HepG2 (cell line): Measurements from ENCODE around the gene HS3ST3B1. TPM values are rescaled to one million over a fixed set of nuclear protein-coding genes. Genes with fewer than 3 reads are reported as not detected.

Experiments used
- ATAC-seq: fragments of 200-7000 bp; cut with Tn5 transposase; 3 replicates; pipeline ENCODE4 v1.9.1; 2020; ENCODE audit warnings: mild to moderate bottlenecking, moderate library complexity
- BruUV-seq: library from RNA; stranded (reverse); fragments of 400-500 nt; replicated peaks from 2 replicates; lab custom pipeline; 2021; lab: Mats Ljungman, UMichigan
- CTCF ChIA-PET: fragments of 300-600 bp; formaldehyde crosslinking; extraction: SDS; loops from one replicate; lab custom pipeline; 2021; ENCODE audit warnings: low total read pairs, inconsistent platforms, low intra/inter-chr PET ratio; lab: Yijun Ruan, JAX
- POLR2A ChIA-PET: fragments of 350-600 bp; sonication (Branson Sonifier 250); formaldehyde crosslinking; loops from one replicate; lab custom pipeline; 2020; ENCODE audit warnings: antibody characterized with exemption, inconsistent platforms; lab: Yijun Ruan, JAX
- DNase-seq: peaks from one replicate; pipeline ENCODE4 v3.0.0-alpha.2; 2015; ENCODE audit warnings: low spot score
- FAIRE-seq: peaks from 3 replicates; lab custom pipeline; 2011; peaks lifted over from hg19 to GRCh38; lab: Jason Lieb, UNC
- H2AFZ ChIP-seq: one replicate; pipeline ENCODE4 v1.6.1; 2011; ENCODE audit warnings: low read length, inconsistent platforms
- H3K27ac ChIP-seq: fragments of 300-600 bp; 3 replicates; pipeline ENCODE4 v1.8.0; 2011; ENCODE audit warnings: mixed run types, mild to moderate bottlenecking, mixed read lengths, low read length, inconsistent platforms; ENCODE audit not compliant: insufficient read depth; ENCODE audit errors: extremely low read length
- H3K27me3 ChIP-seq, 2 experiments: fragments of 200-600 bp in 1 of 2; 2 replicates in 1 of 2; 3 replicates in 1 of 2; pipeline versions ENCODE4 v1.6.0 to v1.8.0; 2011; ENCODE audit warnings: low read length in 2 of 2, mild to moderate bottlenecking in 2 of 2, moderate library complexity in 2 of 2, inconsistent platforms in 1 of 2; ENCODE audit not compliant: insufficient read depth in 2 of 2, control insufficient read depth in 1 of 2
- H3K36me3 ChIP-seq, 2 experiments: fragments of 200-600 bp in 1 of 2; replicated peaks in 1 of 2; 2 replicates in 1 of 2; 3 replicates in 1 of 2; pipeline versions ENCODE4 v1.5.1 to v1.8.0; 2011; ENCODE audit warnings: low read length in 2 of 2, inconsistent platforms in 1 of 2; ENCODE audit not compliant: insufficient read depth in 2 of 2, control insufficient read depth in 1 of 2
- H3K4me1 ChIP-seq: 2 replicates; pipeline ENCODE4 v1.5.1; 2012; ENCODE audit warnings: low read length, inconsistent platforms; ENCODE audit not compliant: insufficient read depth
- H3K4me2 ChIP-seq: 2 replicates; pipeline ENCODE4 v1.6.0; 2011; ENCODE audit warnings: low read depth, low read length, inconsistent platforms
- H3K4me3 ChIP-seq, 3 experiments: fragments of 200-600 bp in 1 of 3; sonication (generic), shearing (Covaris generic) in 1 of 3; replicated peaks in 1 of 3; 2 replicates each; pipeline ENCODE4 v1.5.1; 2011 to 2016; ENCODE audit warnings: low read length in 3 of 3, inconsistent platforms in 2 of 3, low read depth in 2 of 3, mild to moderate bottlenecking in 2 of 3, control low read depth in 1 of 3, mixed read lengths in 1 of 3; ENCODE audit not compliant: insufficient read depth in 1 of 3
- H3K79me2 ChIP-seq: one replicate; pipeline ENCODE4 v1.6.1; 2011; ENCODE audit warnings: low read length, inconsistent platforms; ENCODE audit not compliant: insufficient read depth
- H3K9ac ChIP-seq: 2 replicates; pipeline ENCODE4 v1.6.0; 2011; ENCODE audit warnings: mild to moderate bottlenecking, low read depth, low read length, inconsistent platforms; ENCODE audit not compliant: insufficient read depth
- H3K9me3 ChIP-seq: 2 replicates; pipeline ENCODE4 v1.5.1; 2012; ENCODE audit warnings: mild to moderate bottlenecking, low read length
- H4K20me1 ChIP-seq: 2 replicates; pipeline ENCODE4 v1.6.0; 2011; ENCODE audit warnings: inconsistent platforms, mild to moderate bottlenecking, low read length, moderate library complexity; ENCODE audit not compliant: insufficient read depth
- ATF3 ChIP-seq: sonication (generic); formaldehyde crosslinking; IDR thresholded peaks from 2 replicates; pipeline ENCODE4 v1.4.0; 2020; ENCODE audit warnings: missing genetic modification reagents
- CENPT ChIP-seq: sonication (generic); formaldehyde crosslinking; IDR thresholded peaks from 2 replicates; pipeline ENCODE4 v1.8.0; 2022; ENCODE audit warnings: low read depth, mild to moderate bottlenecking, moderate library complexity, missing genetic modification reagents
- FOXP1 ChIP-seq, 2 experiments: fragments of 450-650 bp in 1 of 2; IDR thresholded peaks; 2 replicates each; pipeline ENCODE4 v1.6.1; 2017 to 2018; ENCODE audit warnings: antibody characterized with exemption in 1 of 2
- HMG20A ChIP-seq: IDR thresholded peaks from 2 replicates; pipeline ENCODE4 v1.6.1; 2016; ENCODE audit warnings: borderline replicate concordance
- POGZ ChIP-seq: sonication (generic); formaldehyde crosslinking; IDR thresholded peaks from 2 replicates; pipeline ENCODE4 v1.4.0; 2020; ENCODE audit warnings: mild to moderate bottlenecking, missing genetic modification reagents
- POLR2AphosphoS2 ChIP-seq: IDR thresholded peaks from 2 replicates; pipeline ENCODE4 v1.6.1; 2011; ENCODE audit warnings: low read depth, low read length, improper control_type of control experiment
- RARG ChIP-seq: sonication (generic); formaldehyde crosslinking; IDR thresholded peaks from 2 replicates; pipeline ENCODE4 v1.4.0; 2020; ENCODE audit warnings: low read depth, mild to moderate bottlenecking, missing genetic modification reagents
- SMAD1 ChIP-seq: sonication (generic); formaldehyde crosslinking; IDR thresholded peaks from 2 replicates; pipeline ENCODE4 v1.4.0; 2020; ENCODE audit warnings: missing genetic modification reagents, low read depth, mild to moderate bottlenecking, borderline replicate concordance
- SRF ChIP-seq: IDR thresholded peaks from 2 replicates; pipeline ENCODE4 v1.6.1; 2011; ENCODE audit warnings: mild to moderate bottlenecking, low read depth, low read length, moderate library complexity
- TEAD2 ChIP-seq: sonication (generic); formaldehyde crosslinking; IDR thresholded peaks from 2 replicates; pipeline ENCODE4 v1.9.0; 2021; ENCODE audit warnings: missing genetic modification reagents
- TEF ChIP-seq: sonication (generic); formaldehyde crosslinking; IDR thresholded peaks from 2 replicates; pipeline ENCODE4 v1.5.0; 2020; ENCODE audit warnings: missing genetic modification reagents
- ZBTB4 ChIP-seq: sonication (generic); formaldehyde crosslinking; IDR thresholded peaks from 2 replicates; pipeline ENCODE4 v1.4.0; 2020; ENCODE audit warnings: missing genetic modification reagents, mild to moderate bottlenecking, borderline replicate concordance
- ZNF180 ChIP-seq: sonication (generic); formaldehyde crosslinking; IDR thresholded peaks from 2 replicates; pipeline ENCODE4 v1.4.0; 2020; ENCODE audit warnings: low read depth, missing genetic modification reagents, borderline replicate concordance
- ZNF251 ChIP-seq: sonication (generic); formaldehyde crosslinking; IDR thresholded peaks from 2 replicates; pipeline ENCODE4 v1.9.0; 2021; ENCODE audit warnings: mild to moderate bottlenecking, missing genetic modification reagents
- ZNF275 ChIP-seq: sonication (generic); formaldehyde crosslinking; IDR thresholded peaks from 2 replicates; pipeline ENCODE4 v1.8.0; 2022; ENCODE audit warnings: missing genetic modification reagents, mild to moderate bottlenecking, inconsistent platforms, borderline replicate concordance
- ZNF510 ChIP-seq: sonication (generic); formaldehyde crosslinking; IDR thresholded peaks from 2 replicates; pipeline ENCODE4 v1.4.0; 2020; ENCODE audit warnings: low read depth, mild to moderate bottlenecking, missing genetic modification reagents
- ZNF724P ChIP-seq: sonication (generic); formaldehyde crosslinking; IDR thresholded peaks from 2 replicates; pipeline ENCODE4 v1.8.0; 2022; ENCODE audit warnings: missing genetic modification reagents, borderline replicate concordance
- WGBS: methylation state at CpG from one replicate; pipeline ENCODE4 v1.1.6; 2017; ENCODE audit warnings: low lambda C conversion rate; 5-methylcytosine and 5-hydroxymethylcytosine counted together
- in situ Hi-C: cut with HindIII; loops from 2 replicates; pipeline ENCODE4 v1.10.0; 2017; ENCODE audit warnings: low pct_unique_long_range_greater_than_20kb; ENCODE audit not compliant: extremely low pct_ligation_motif_present
- intact Hi-C: fragments of 100-400 bp; cut with micrococcal nuclease; formaldehyde crosslinking; loops from one replicate; pipeline ENCODE4 v1.10.0; 2022; ENCODE audit not compliant: unreplicated experiment
- polyA plus RNA-seq, 8 experiments: library from polyadenylated mRNA; depleted of rRNA in 3 of 8; stranded (reverse) in 7 of 8; unstranded in 1 of 8; fragments of >200 nt; fragmentation: Illumina TruSeq in 4 of 8; extraction: Trizol in 4 of 8; gene quantifications; 2 replicates each; pipeline versions ENCODE4 v1.2.1 to v1.2.3, GENCODE V29; 2011 to 2016; ENCODE audit warnings: low read depth in 4 of 8, missing spikeins in 1 of 8, mixed read lengths in 1 of 8; ENCODE audit not compliant: insufficient read depth in 1 of 8
- total RNA-seq, 5 experiments: library from RNA; depleted of rRNA; stranded (reverse); fragments of >200 nt; fragmentation: Illumina TruSeq; extraction: Trizol; gene quantifications; 2 replicates each; pipeline ENCODE4 v1.2.3, GENCODE V29; 2016; ENCODE audit warnings: low read depth in 1 of 5

The HS3ST3B1 gene
- total and polyA plus RNA-seq, 2 of the 13 experiments (the other 11 are each of a cell fraction or from before 2014, with no cell fraction given), result 15.7 to 39.5 TPM

- intact Hi-C loops (loop anchor here (1.0 kb wide), 1 partner anchor 10 kb away; no protein-coding TSS in a partner anchor), in situ Hi-C loops (no loop called here)
- DNase-seq, result peak; percentile 69
- BruUV-seq, result no TSS peak
- no peaks in the 10 kb centered on the region for H3K27me3 ChIP-seq
- peak overlapping the region; percentile 75 for H3K4me2 ChIP-seq
- peak; percentile 74 for FAIRE-seq
- CTCF ChIA-PET, result no interaction called here
- WGBS, result 6% methylated on average over 2 of the region's 2 CpGs
- H3K4me3 ChIP-seq, result peak overlapping the region; percentile 20 to 55 (median 26); a peak in 5 of 6 replicates
- H3K27ac ChIP-seq, result peak overlapping the region; percentile 69
- ATAC-seq, result peak; percentile 73
- no peaks in the 10 kb centered on the region for H3K79me2 ChIP-seq
- peaks cover 73% of the 10 kb centered on the region for H3K4me1 ChIP-seq
- H2AFZ ChIP-seq, result peak overlapping the region; percentile 36
- H4K20me1 ChIP-seq, result no peaks in the 10 kb centered on the region
- peak overlapping the region; percentile 40 for H3K9ac ChIP-seq
- H3K9me3 ChIP-seq, result no peaks in the 10 kb centered on the region
- POLR2A ChIA-PET, result interaction anchor here (0.8 to 3.1 kb wide), 7 partner anchors 11 to 65 kb away, joined by 3 to 100 read pairs (median 4); partner anchors contain the start of gene HS3ST3B1
- no peaks in the 10 kb centered on the region for H3K36me3 ChIP-seq
- TF ChIP-seq ZNF510 (CRISPR knock-in tag), result no peak
- TF ChIP-seq FOXP1 (IDR thresholded peaks at IDR 0.05), result no peak
- TF ChIP-seq FOXP1 (CRISPR knock-in tag; IDR thresholded peaks at IDR 0.05), result no peak
- TF ChIP-seq TEF (CRISPR knock-in tag), result peak; percentile 78; the same call in 1 of the 2 replicates
- no peak for TF ChIP-seq ZNF251 (CRISPR knock-in tag)
- TF ChIP-seq SRF, result no peak
- TF ChIP-seq POLR2AphosphoS2, result no peak
- TF ChIP-seq POGZ, result 0 out of 2 replicates have a peak, but pooled peaks have one; percentile 18
- no peak for TF ChIP-seq CENPT (CRISPR knock-in tag)
- TF ChIP-seq RARG (CRISPR knock-in tag), result no peak
- TF ChIP-seq SMAD1 (CRISPR knock-in tag), result no peak
- TF ChIP-seq ATF3 (CRISPR knock-in tag), result no peak
- TF ChIP-seq ZBTB4 (CRISPR knock-in tag), result no peak
- TF ChIP-seq TEAD2 (CRISPR knock-in tag), result no peak
- no peak for TF ChIP-seq ZNF724P (CRISPR knock-in tag)
- TF ChIP-seq ZNF275 (CRISPR knock-in tag), result no peak
- TF ChIP-seq HMG20A, result no peak
- TF ChIP-seq ZNF180 (CRISPR knock-in tag), result no peak
These were observed 61.1 kb downstream of the HS3ST3B1 start for GRCh38 chr17:14361945-14362508.
